Cardiac muscle cell (in vitro differentiated cells and primary cell): Measurements from ENCODE around the gene SLC39A13. TPM values are rescaled to one million over a fixed set of nuclear protein-coding genes. Genes with fewer than 3 reads are reported as not detected.

ENCODE experiments used
- DNase-seq, 2 donors: peaks; one replicate each; pipeline versions ENCODE4 v3.0.0 to v3.0.0-alpha.2; 2010 to 2017; ENCODE audit warnings: low read depth in 1 of 2, low spot score in 1 of 2
- H3K27ac ChIP-seq: fragments of 200-600 bp; sonication (generic); 2 replicates; pipeline ENCODE4 v1.5.1; 2016
- H3K27me3 ChIP-seq: fragments of 200-600 bp; sonication (generic); 2 replicates; pipeline ENCODE4 v1.6.0; 2016; ENCODE audit warnings: control low read depth
- H3K36me3 ChIP-seq: fragments of 200-600 bp; sonication (generic); 2 replicates; pipeline ENCODE4 v1.5.1; 2016; ENCODE audit warnings: control low read depth
- H3K4me1 ChIP-seq: fragments of 200-600 bp; sonication (generic); 2 replicates; pipeline ENCODE4 v1.8.1; 2017; ENCODE audit warnings: low read depth, mild to moderate bottlenecking, mixed run types
- H3K4me3 ChIP-seq: fragments of 200-600 bp; sonication (generic); 2 replicates; pipeline ENCODE4 v1.5.1; 2016; ENCODE audit warnings: mild to moderate bottlenecking
- H3K9me3 ChIP-seq: fragments of 200-600 bp; sonication (generic); 2 replicates; pipeline ENCODE4 v1.5.1; 2017; ENCODE audit warnings: low read depth, mild to moderate bottlenecking, control low read depth
- polyA plus RNA-seq: library from polyadenylated mRNA; unstranded; fragments of >200 nt; fragmentation: Nextera tagmentation; extraction: Ambion mirVana; gene quantifications from 2 replicates; pipeline ENCODE4 v1.2.1, GENCODE V29; 2016
- total RNA-seq: library from RNA; depleted of rRNA; stranded (reverse); fragments of >200 nt; gene quantifications from 2 replicates; pipeline ENCODE4 v1.2.3, GENCODE V29; 2016
- TF ChIP-seq, protein P1 (sequence below): IDR thresholded peaks from 2 replicates; pipeline ENCODE4 v1.5.1; 2012; ENCODE audit warnings: low read depth, mild to moderate bottlenecking, low read length

The SLC39A13 gene
- total and polyA plus RNA-seq, 2 experiments from 2014 or later = 71.7 to 86.6 TPM

DNA sequence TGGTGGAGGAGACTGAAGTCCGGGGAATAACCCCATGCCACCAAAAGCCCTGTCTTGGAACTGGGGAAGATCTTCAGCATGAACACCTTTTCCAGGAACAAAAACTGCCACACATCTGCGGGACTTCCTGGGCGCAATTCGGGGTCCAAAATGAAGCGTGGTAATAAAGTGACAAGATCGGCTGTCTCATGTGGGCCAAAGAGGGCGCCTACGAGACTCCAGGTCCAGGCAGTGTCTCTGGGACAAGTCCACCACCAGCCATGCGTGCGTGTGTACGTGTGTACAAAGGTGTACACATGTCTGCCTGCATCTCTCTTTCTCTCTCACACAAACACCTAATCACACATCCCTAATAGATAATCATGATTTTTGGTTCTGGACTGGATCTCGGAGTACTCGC lies 47.0 kb upstream of the SLC39A13 start:
- Histone ChIP-seq H3K27me3 (no peaks in the 10 kb centered on the region), H3K4me3 (no peak overlapping the region), H3K36me3 (no peaks in the 10 kb centered on the region), H3K9me3 (no peaks in the 10 kb centered on the region), H3K4me1 (no peaks in the 10 kb centered on the region), H3K27ac (peak overlapping the region; percentile 65)
- TF ChIP-seq, protein P1, sequence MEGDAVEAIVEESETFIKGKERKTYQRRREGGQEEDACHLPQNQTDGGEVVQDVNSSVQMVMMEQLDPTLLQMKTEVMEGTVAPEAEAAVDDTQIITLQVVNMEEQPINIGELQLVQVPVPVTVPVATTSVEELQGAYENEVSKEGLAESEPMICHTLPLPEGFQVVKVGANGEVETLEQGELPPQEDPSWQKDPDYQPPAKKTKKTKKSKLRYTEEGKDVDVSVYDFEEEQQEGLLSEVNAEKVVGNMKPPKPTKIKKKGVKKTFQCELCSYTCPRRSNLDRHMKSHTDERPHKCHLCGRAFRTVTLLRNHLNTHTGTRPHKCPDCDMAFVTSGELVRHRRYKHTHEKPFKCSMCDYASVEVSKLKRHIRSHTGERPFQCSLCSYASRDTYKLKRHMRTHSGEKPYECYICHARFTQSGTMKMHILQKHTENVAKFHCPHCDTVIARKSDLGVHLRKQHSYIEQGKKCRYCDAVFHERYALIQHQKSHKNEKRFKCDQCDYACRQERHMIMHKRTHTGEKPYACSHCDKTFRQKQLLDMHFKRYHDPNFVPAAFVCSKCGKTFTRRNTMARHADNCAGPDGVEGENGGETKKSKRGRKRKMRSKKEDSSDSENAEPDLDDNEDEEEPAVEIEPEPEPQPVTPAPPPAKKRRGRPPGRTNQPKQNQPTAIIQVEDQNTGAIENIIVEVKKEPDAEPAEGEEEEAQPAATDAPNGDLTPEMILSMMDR = no peak
- no peak for DNase-seq

DNA sequence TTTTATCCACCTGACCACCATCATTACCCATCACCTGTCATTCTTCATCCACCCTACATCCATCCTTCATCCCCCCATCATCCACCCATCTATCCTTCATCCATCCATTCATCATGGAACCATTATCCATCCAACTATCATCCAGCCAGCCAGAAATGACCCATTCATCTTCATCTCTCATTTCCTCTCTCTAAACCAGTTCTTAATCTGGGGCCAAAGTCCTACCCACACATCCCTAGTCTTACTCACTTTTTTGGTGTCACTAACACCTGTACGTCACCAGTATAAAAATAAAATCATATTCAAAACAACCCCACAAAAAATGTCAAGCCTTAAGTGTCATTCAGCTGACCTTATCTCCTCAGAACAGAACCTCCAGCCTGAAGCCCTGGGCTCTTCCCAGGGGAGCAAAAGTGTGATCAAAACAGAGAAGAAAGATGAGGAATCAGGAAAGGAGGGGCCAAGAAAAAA lies 42.3 kb upstream of the SLC39A13 start:
- Histone ChIP-seq H3K27me3 (no peaks in the 10 kb centered on the region), H3K4me1 (no peaks in the 10 kb centered on the region), H3K27ac (no peak overlapping the region), H3K36me3 (no peaks in the 10 kb centered on the region), H3K4me3 (no peak overlapping the region), H3K9me3 (no peaks in the 10 kb centered on the region)
- no peak for DNase-seq
- TF ChIP-seq, protein P1 = no peak

DNA sequence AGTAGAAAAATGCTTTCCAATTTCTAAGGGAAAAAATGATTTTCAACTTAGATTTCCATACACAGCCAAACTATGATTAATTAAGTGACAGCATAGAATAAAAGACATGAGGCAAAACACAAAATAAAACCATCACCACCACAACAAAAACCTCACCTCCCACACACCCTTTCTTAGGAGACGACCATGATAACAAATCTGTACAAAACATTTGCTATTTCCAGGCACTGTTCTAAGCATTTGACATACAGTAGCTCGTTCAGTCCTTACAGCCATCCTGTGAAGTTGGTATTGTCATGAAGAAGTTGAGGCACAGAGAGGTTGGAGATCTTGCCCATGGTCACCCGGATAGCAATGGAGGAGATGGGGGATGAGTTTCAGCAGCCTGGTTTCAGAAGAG lies 38.7 kb upstream of the SLC39A13 start:
- DNase-seq = no peak
- TF ChIP-seq, protein P1 = no peak
- no peak overlapping the region for H3K4me3 ChIP-seq
- H3K9me3 ChIP-seq = no peaks in the 10 kb centered on the region
- no peak overlapping the region for H3K27ac ChIP-seq
- no peaks in the 10 kb centered on the region for H3K36me3 ChIP-seq
- H3K27me3 ChIP-seq = no peaks in the 10 kb centered on the region
- no peaks in the 10 kb centered on the region for H3K4me1 ChIP-seq

DNA sequence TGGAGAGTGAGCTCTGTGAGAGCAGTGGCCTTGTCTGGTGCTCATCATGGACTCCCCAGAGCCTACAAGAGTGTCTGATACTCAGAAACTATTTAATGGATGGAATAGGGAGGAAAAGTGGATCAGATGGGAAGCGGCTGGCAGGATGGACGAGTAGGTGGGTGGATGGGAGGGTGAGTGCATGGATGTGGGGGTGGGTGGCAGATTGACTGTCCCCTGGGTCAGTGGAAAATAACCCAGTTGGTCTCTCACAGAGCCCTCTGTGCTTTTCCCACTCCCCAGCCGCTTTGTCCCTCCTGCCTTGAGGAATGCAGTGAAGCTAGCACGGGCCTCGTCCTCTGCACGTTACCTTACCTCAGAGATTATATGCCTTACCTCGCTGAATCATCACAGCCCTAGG lies 36.0 kb upstream of the SLC39A13 start:
- no peak for DNase-seq
- Histone ChIP-seq H3K36me3 (no peaks in the 10 kb centered on the region), H3K27me3 (no peaks in the 10 kb centered on the region), H3K4me1 (peaks cover under 1% of the 10 kb centered on the region), H3K4me3 (no peak overlapping the region), H3K9me3 (no peaks in the 10 kb centered on the region), H3K27ac (no peak overlapping the region)
- TF ChIP-seq, protein P1 = no peak

DNA sequence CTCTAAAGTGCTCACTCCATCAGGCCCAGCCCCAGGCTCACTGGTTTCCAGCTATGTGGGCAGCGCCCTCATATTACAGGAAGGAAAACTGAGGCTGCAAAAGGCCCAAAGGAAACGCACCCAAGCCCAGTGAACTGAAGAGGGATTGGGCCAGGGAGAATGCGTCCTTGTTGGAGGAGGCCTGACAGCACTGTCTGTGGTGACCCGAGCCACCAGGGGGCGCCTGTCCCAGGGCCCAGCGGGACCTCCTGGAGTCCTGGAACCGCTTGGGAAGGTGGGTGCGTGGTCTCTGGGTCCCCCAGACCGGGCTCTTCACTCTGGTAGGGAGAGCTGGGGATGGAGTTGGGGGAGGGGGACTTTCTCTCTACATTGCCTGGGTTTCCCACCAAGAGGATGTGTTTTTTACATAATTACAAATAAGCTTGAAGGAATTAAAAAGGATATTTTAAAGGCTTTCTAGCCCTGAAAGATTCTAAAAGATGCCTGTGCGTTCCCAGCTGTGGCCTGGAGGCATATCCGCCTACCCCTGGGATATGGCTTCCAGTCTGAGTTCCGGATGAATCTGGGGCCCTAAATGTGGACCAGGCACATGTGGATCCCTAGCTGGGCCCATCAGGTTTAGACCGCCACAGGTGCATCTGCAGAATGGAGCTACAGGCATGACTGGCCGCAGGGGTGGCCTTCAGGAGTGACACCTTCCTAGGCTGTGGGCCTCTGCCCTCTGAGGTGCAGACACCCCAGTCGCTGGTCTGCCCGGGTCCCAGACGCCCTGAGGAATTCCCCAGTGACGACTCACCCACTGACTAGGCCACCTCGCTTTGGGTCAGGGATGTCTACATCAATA lies 34.3 kb upstream of the SLC39A13 start:
- TF ChIP-seq, protein P1 = peak; percentile 96
- DNase-seq = peak; percentile 81 to 89
- Histone ChIP-seq H3K27ac (no peak overlapping the region), H3K9me3 (no peaks in the 10 kb centered on the region), H3K4me1 (peaks cover 9% of the 10 kb centered on the region), H3K4me3 (no peak overlapping the region), H3K27me3 (no peaks in the 10 kb centered on the region), H3K36me3 (no peaks in the 10 kb centered on the region)
